Osteoblast (primary cell): ENCODE measurements around the gene ADAM30. TPM values are rescaled to one million over a fixed set of nuclear protein-coding genes. Genes with fewer than 3 reads are reported as not detected.

ENCODE experiments used
- DNase-seq: peaks from one replicate; pipeline ENCODE4 v3.0.0; 2011; ENCODE audit warnings: low spot score, mixed read lengths; ENCODE audit not compliant: insufficient read length; ENCODE audit errors: missing footprints
- H2AFZ ChIP-seq: 2 replicates; pipeline ENCODE4 v1.6.0; 2011; ENCODE audit warnings: mild to moderate bottlenecking, low read length
- H3K27ac ChIP-seq: 2 replicates; pipeline ENCODE4 v1.5.1; 2011; ENCODE audit warnings: mild to moderate bottlenecking, low read depth, low read length, moderate library complexity
- H3K27me3 ChIP-seq: 2 replicates; pipeline ENCODE4 v1.6.0; 2012; ENCODE audit warnings: mild to moderate bottlenecking, control low read depth, inconsistent platforms, low read length, moderate library complexity; ENCODE audit not compliant: insufficient read depth
- H3K36me3 ChIP-seq: 2 replicates; pipeline ENCODE4 v1.5.1; 2011; ENCODE audit warnings: mild to moderate bottlenecking, low read length, control low read depth, moderate library complexity; ENCODE audit not compliant: insufficient read depth
- H3K4me1 ChIP-seq: 2 replicates; pipeline ENCODE4 v1.5.1; 2011; ENCODE audit warnings: mild to moderate bottlenecking, low read length, control low read depth, moderate library complexity; ENCODE audit not compliant: insufficient read depth
- H3K4me2 ChIP-seq: 2 replicates; pipeline ENCODE4 v1.6.0; 2011; ENCODE audit warnings: mild to moderate bottlenecking, low read length; ENCODE audit not compliant: insufficient read depth
- H3K4me3 ChIP-seq: fragments of 200-600 bp; sonication (generic); 3 replicates; pipeline ENCODE4 v1.5.1; 2012; ENCODE audit warnings: mild to moderate bottlenecking, low read length, inconsistent platforms; ENCODE audit not compliant: insufficient read depth
- H3K79me2 ChIP-seq: 2 replicates; pipeline ENCODE4 v1.6.0; 2012; ENCODE audit warnings: mild to moderate bottlenecking, low read length, control low read depth, inconsistent platforms; ENCODE audit not compliant: insufficient read depth
- H3K9me3 ChIP-seq: 2 replicates; pipeline ENCODE4 v1.5.1; 2011; ENCODE audit warnings: low read depth, low read length, control low read depth
- H4K20me1 ChIP-seq: 2 replicates; pipeline ENCODE4 v1.6.0; 2012; ENCODE audit warnings: mild to moderate bottlenecking, low read length, control low read depth; ENCODE audit not compliant: insufficient read depth
- total RNA-seq: library from RNA; depleted of rRNA; stranded (reverse); fragments of >200 nt; gene quantifications from 2 replicates; pipeline ENCODE4 v1.2.3, GENCODE V29; 2012
- TF ChIP-seq, protein P1 (sequence below): IDR thresholded peaks from 2 replicates; pipeline ENCODE4 v1.5.1; 2011; ENCODE audit warnings: mild to moderate bottlenecking, low read depth, low read length, moderate library complexity; ENCODE audit errors: extremely low read depth

Gene ADAM30
- total RNA-seq, 1 donor = not detected

DNA sequence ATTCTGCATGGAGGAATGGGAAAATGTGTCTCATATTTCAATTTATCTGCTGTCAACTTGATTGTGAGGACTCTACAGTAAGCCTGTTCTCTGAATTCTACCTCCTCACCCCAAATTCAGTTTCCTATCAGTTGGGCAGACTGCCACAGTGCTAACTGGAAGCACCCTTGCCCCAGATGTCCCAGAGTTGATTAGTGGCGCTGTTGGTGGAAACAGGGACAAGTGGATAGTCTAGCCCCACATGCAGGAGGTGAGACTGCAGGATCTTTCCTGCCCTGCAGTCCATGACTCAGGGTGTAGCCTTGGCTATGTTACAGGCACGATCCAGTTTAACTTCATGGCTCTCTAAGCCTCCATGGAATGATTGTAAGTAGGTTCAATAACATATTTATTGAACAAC is 22.1 kb downstream of the ADAM30 start:
- Histone ChIP-seq H3K4me2 (peak overlapping the region; percentile 44), H3K36me3 (no peaks in the 10 kb centered on the region), H3K27me3 (no peaks in the 10 kb centered on the region), H3K4me1 (peaks cover 34% of the 10 kb centered on the region), H4K20me1 (no peaks in the 10 kb centered on the region), H3K4me3 (no peak overlapping the region), H3K9me3 (no peaks in the 10 kb centered on the region), H2AFZ (no peak overlapping the region), H3K79me2 (no peaks in the 10 kb centered on the region), H3K27ac (peak overlapping the region; percentile 35)
- TF ChIP-seq, protein P1, sequence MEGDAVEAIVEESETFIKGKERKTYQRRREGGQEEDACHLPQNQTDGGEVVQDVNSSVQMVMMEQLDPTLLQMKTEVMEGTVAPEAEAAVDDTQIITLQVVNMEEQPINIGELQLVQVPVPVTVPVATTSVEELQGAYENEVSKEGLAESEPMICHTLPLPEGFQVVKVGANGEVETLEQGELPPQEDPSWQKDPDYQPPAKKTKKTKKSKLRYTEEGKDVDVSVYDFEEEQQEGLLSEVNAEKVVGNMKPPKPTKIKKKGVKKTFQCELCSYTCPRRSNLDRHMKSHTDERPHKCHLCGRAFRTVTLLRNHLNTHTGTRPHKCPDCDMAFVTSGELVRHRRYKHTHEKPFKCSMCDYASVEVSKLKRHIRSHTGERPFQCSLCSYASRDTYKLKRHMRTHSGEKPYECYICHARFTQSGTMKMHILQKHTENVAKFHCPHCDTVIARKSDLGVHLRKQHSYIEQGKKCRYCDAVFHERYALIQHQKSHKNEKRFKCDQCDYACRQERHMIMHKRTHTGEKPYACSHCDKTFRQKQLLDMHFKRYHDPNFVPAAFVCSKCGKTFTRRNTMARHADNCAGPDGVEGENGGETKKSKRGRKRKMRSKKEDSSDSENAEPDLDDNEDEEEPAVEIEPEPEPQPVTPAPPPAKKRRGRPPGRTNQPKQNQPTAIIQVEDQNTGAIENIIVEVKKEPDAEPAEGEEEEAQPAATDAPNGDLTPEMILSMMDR = no peak
- no peak for DNase-seq

DNA sequence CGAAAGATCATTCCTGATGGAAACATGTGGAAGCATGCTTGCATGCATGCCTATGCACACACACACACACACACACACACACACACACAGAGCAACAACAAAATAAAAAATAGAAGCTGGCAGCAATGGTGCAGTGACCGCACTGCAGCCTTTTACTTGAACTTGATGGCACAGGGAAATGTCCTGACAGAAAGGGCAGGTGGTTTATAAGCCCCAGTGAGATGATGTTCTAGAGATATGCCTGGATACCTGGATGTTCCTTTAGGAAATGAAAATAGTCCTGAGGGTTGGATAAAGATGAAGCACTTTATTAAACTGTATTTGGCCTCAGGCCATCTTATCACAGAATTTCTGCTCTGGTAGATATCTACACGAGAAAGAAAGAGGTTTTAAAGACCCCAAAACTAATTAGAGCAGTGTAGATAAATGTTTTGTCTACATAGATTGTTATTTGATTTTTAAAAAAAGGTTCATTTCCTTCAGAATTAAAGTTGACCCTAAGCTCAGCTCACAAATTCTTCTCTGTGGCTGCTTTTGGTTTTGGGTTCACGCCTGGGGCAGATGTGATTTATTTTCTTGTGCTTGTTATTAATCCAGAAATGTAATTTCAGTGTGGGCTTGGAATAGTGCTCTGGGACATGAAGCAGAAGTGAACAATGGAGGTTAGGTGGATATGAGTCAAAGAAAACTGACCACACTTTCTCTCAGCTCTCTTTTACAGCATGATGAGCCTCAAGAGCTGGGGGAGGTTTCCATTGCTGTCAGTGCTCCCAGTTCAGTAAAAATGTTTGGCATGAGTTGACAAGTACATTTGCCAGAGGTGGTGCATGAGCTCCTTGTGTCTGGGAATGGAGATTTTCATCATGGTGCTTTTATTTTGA is 22.9 kb downstream of the ADAM30 start:
- no peaks in the 10 kb centered on the region for H3K36me3 ChIP-seq
- H2AFZ ChIP-seq = no peak overlapping the region
- peak overlapping the region; percentile 44 for H3K4me2 ChIP-seq
- H3K27ac ChIP-seq = peak overlapping the region; percentile 45
- TF ChIP-seq, protein P1 = no peak
- H3K4me3 ChIP-seq = no peak overlapping the region
- DNase-seq = no peak
- H3K9me3 ChIP-seq = no peaks in the 10 kb centered on the region
- H3K4me1 ChIP-seq = peaks cover 34% of the 10 kb centered on the region
- H3K79me2 ChIP-seq = no peaks in the 10 kb centered on the region
- no peaks in the 10 kb centered on the region for H4K20me1 ChIP-seq
- H3K27me3 ChIP-seq = no peaks in the 10 kb centered on the region

GRCh38 chr1:119871881-119872280 is 24.4 kb downstream of the ADAM30 start:
- Histone ChIP-seq H3K36me3 (no peaks in the 10 kb centered on the region), H2AFZ (no peak overlapping the region), H4K20me1 (no peaks in the 10 kb centered on the region), H3K27me3 (no peaks in the 10 kb centered on the region), H3K4me3 (no peak overlapping the region), H3K4me2 (peak overlapping the region; percentile 78), H3K79me2 (no peaks in the 10 kb centered on the region), H3K27ac (peak overlapping the region; percentile 55), H3K9me3 (no peaks in the 10 kb centered on the region), H3K4me1 (peaks cover 34% of the 10 kb centered on the region)
- no peak for DNase-seq
- TF ChIP-seq, protein P1 = no peak

DNA sequence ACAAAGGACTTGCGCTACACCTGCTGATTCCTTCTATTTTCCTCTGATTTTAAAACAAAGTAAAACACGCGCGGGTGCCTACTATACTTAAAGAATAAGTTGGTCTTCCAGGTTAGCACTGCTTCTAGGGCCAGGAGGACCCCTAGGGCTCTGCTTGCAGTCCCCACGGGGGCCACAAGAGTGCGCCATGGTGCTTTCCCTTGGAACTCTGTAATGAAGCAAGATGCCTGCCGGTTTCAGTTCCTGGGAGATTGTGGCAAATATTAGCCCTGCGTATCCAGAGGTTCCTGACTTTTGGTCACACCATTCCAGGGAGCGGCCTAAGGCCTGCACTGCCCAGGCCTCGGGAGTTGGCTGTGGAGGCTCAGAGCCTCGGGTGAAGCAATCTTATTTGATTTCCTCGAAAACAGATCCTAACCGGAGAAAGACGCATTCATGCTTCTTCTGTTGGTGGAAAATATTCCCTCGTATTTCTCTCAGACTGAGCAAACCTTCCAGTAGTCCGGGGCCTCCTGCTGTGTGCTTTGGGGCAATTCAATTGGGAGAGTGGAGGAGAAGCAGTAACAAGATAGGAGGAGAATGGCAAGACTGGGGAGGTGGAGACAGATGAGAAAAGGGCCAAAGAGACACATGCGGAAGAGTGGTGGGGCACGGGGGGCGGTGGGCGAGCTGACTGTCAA is 25.3 kb downstream of the ADAM30 start:
- no peaks in the 10 kb centered on the region for H3K36me3 ChIP-seq
- DNase-seq = peak; percentile 92
- peak overlapping the region; percentile 55 for H3K27ac ChIP-seq
- H3K4me3 ChIP-seq = peak overlapping the region; percentile 60
- TF ChIP-seq, protein P1 = peak; percentile 99
- peaks cover 34% of the 10 kb centered on the region for H3K4me1 ChIP-seq
- no peaks in the 10 kb centered on the region for H3K9me3 ChIP-seq
- no peaks in the 10 kb centered on the region for H3K27me3 ChIP-seq
- H4K20me1 ChIP-seq = no peaks in the 10 kb centered on the region
- H3K79me2 ChIP-seq = no peaks in the 10 kb centered on the region
- H2AFZ ChIP-seq = peak overlapping the region; percentile 96
- H3K4me2 ChIP-seq = peak overlapping the region; percentile 78
